Lung (tissue), 12 donors: ENCODE data around the gene LYAR. TPM values are rescaled to one million over a fixed set of nuclear protein-coding genes. Genes with fewer than 3 reads are reported as not detected.

Source experiments
- ATAC-seq: fragments of 200-7000 bp; cut with Tn5 transposase; one replicate; pipeline ENCODE4 v1.9.1; 2020; ENCODE audit warnings: moderate number of reproducible peaks; ENCODE audit not compliant: insufficient read depth, low FRiP score
- DNase-seq, 3 donors: peaks; one replicate each; pipeline ENCODE4 v3.0.0-alpha.2; 2013 to 2017
- H3K27ac ChIP-seq, 2 donors: one replicate each; pipeline ENCODE4 v1.5.1; 2013; ENCODE audit warnings: mild to moderate bottlenecking in 2 of 2, moderate library complexity in 2 of 2, control low read depth in 1 of 2, inconsistent platforms in 1 of 2, low read depth in 1 of 2, low read length in 1 of 2
- H3K27me3 ChIP-seq, 3 donors: one replicate each; pipeline ENCODE4 v1.5.1; 2013; ENCODE audit warnings: low read length in 2 of 3; ENCODE audit not compliant: control insufficient read depth in 3 of 3, insufficient read depth in 3 of 3
- H3K36me3 ChIP-seq, 4 donors: one replicate each; pipeline ENCODE4 v1.5.1; 2013; ENCODE audit warnings: low read length in 4 of 4, mild to moderate bottlenecking in 1 of 4, moderate library complexity in 1 of 4; ENCODE audit not compliant: control insufficient read depth in 4 of 4, insufficient read depth in 4 of 4
- H3K4me1 ChIP-seq, 5 donors: one replicate each; pipeline ENCODE4 v1.5.1; 2013; ENCODE audit warnings: low read length in 5 of 5, mild to moderate bottlenecking in 2 of 5, moderate library complexity in 1 of 5; ENCODE audit not compliant: control insufficient read depth in 5 of 5, insufficient read depth in 5 of 5
- H3K4me3 ChIP-seq: one replicate; pipeline ENCODE4 v1.5.1; 2013; ENCODE audit warnings: mild to moderate bottlenecking, control low read depth, moderate library complexity
- H3K9ac ChIP-seq, 2 donors: one replicate each; pipeline ENCODE4 v1.5.1; 2013; ENCODE audit warnings: low read length in 2 of 2, control low read depth in 1 of 2; ENCODE audit not compliant: insufficient read depth in 1 of 2
- H3K9me3 ChIP-seq, 4 donors: one replicate each; pipeline ENCODE4 v1.5.1; 2013; ENCODE audit warnings: low read length in 3 of 4, mild to moderate bottlenecking in 1 of 4, moderate library complexity in 1 of 4; ENCODE audit not compliant: control insufficient read depth in 4 of 4, insufficient read depth in 3 of 4
- CTCF ChIP-seq: IDR thresholded peaks from 2 replicates; pipeline ENCODE4 v1.5.1; 2012; ENCODE audit warnings: mild to moderate bottlenecking; ENCODE audit errors: control extremely low read depth, extremely low read depth
- WGBS, 2 donors: extraction: QIAGEN DNeasy Blood & Tissue Kit; methylation state at CpG; one replicate each; pipeline ENCODE4 v1.1.7; 2013; 5-methylcytosine and 5-hydroxymethylcytosine counted together
- polyA plus RNA-seq, 2 donors: library from polyadenylated mRNA; stranded (reverse); fragments of 200-250 nt; gene quantifications; one replicate each; pipeline ENCODE4 v1.2.1, GENCODE V29; 2013
- total RNA-seq, 2 donors: library from RNA; depleted of rRNA in 1 of 2; stranded (reverse); fragments of >200 nt in 1 of 2; gene quantifications; one replicate each; pipeline ENCODE4 v1.2.1, GENCODE V29; 2014 to 2021
- donor health status: control.
- donor health status: control.
- donor health status: Bipolar disorder and iron deficiency.
- donor health status: healthy.
- donor health status: DM: yes; HTN: yes; CAD: no.

The LYAR gene
- total and polyA plus RNA-seq, 4 donors = 9.3 to 19.5 (median 14.4) TPM

GRCh38 chr4:4269331-4269731, 20.6 kb downstream of the LYAR start:
- TF ChIP-seq CTCF = no peak
- peak overlapping the region in 1 of 2 donors; percentile 57 for H3K27ac ChIP-seq
- H3K9me3 ChIP-seq = no peaks in the 10 kb centered on the region
- WGBS, 2 donors = 84 to 88% methylated on average over 11 of the region's 11 CpGs
- no peak for DNase-seq
- no peak for ATAC-seq
- no peak overlapping the region for H3K4me3 ChIP-seq
- no peaks in the 10 kb centered on the region for H3K4me1 ChIP-seq
- no peak overlapping the region for H3K9ac ChIP-seq
- peaks cover 16 to 28% (median 22%) of the 10 kb centered on the region in 4 donors for H3K36me3 ChIP-seq
- H3K27me3 ChIP-seq = no peaks in the 10 kb centered on the region

GRCh38 chr4:4268776-4269175, 21.2 kb downstream of the LYAR start:
- no peaks in the 10 kb centered on the region for H3K27me3 ChIP-seq
- WGBS, 2 donors = 76 to 94% methylated on average over 1 of the region's 1 CpG

GRCh38 chr4:4267981-4268380, 22.0 kb downstream of the LYAR start:
- H3K27ac ChIP-seq = no peak overlapping the region
- H3K27me3 ChIP-seq = no peaks in the 10 kb centered on the region
- TF ChIP-seq CTCF = no peak
- 77 to 90% methylated on average over 5 of the region's 5 CpGs for WGBS, 2 donors
- no peak for ATAC-seq
- no peaks in the 10 kb centered on the region for H3K9me3 ChIP-seq
- DNase-seq = no peak
- no peak overlapping the region for H3K4me3 ChIP-seq
- peaks cover 14 to 19% (median 16%) of the 10 kb centered on the region in 4 donors for H3K36me3 ChIP-seq
- no peak overlapping the region for H3K9ac ChIP-seq
- H3K4me1 ChIP-seq = no peaks in the 10 kb centered on the region

More at GRCh38 chr4:4268776-4269175, 21.2 kb downstream of the LYAR start:
- no peak for TF ChIP-seq CTCF
- H3K4me3 ChIP-seq = no peak overlapping the region
- no peak overlapping the region for H3K9ac ChIP-seq
- no peak for DNase-seq
- peaks cover 14 to 25% (median 21%) of the 10 kb centered on the region in 4 donors for H3K36me3 ChIP-seq
- ATAC-seq = peak; percentile 53
- H3K27ac ChIP-seq = peak overlapping the region in 1 of 2 donors; percentile 57
- no peaks in the 10 kb centered on the region for H3K4me1 ChIP-seq
- no peaks in the 10 kb centered on the region for H3K9me3 ChIP-seq

- Histone ChIP-seq H3K9me3 (no peaks in the 10 kb centered on the region), H3K27ac (no peak overlapping the region), H3K36me3 (no peaks in the 10 kb centered on the region), H3K27me3 (peaks cover 0 to 2% (median 0%) of the 10 kb centered on the region in 3 donors), H3K4me3 (no peak overlapping the region), H3K4me1 (no peaks in the 10 kb centered on the region), H3K9ac (no peak overlapping the region)
- DNase-seq = peak in 1 of 3 donors; percentile 27
- peak; percentile 35 for TF ChIP-seq CTCF
- WGBS, 2 donors = 73% methylated on average over 6 of the region's 6 CpGs
- ATAC-seq = no peak
Observed at GRCh38 chr4:4260185-4260751, 29.7 kb downstream of the LYAR start.
